Stomach smooth muscle (tissue), 2 donors: ENCODE measurements around the gene PYCR2.
"Not testable (repeated sequence)": the region's sequence is repeated elsewhere in the genome, so short reads cannot be mapped to it uniquely, and the experiment has no call there.

Experiments
- H3K27ac ChIP-seq: one replicate; pipeline ENCODE4 v1.7.0; 2013; ENCODE audit warnings: mild to moderate bottlenecking, low read length, inconsistent platforms
- H3K27me3 ChIP-seq, 2 donors: one replicate each; pipeline ENCODE4 v1.7.0; 2013; ENCODE audit warnings: low read length in 2 of 2; ENCODE audit not compliant: insufficient read depth in 2 of 2, control insufficient read depth in 1 of 2
- H3K36me3 ChIP-seq, 2 donors: one replicate each; pipeline ENCODE4 v1.7.0; 2013; ENCODE audit warnings: low read length in 2 of 2; ENCODE audit not compliant: control insufficient read depth in 2 of 2, insufficient read depth in 2 of 2
- H3K4me1 ChIP-seq: one replicate; pipeline ENCODE4 v1.7.0; 2013; ENCODE audit warnings: low read length; ENCODE audit not compliant: control insufficient read depth, insufficient read depth
- H3K4me3 ChIP-seq, 2 donors: one replicate each; pipeline ENCODE4 v1.7.0; 2013; ENCODE audit warnings: low read length in 2 of 2
- H3K9ac ChIP-seq, 2 donors: one replicate each; pipeline ENCODE4 v1.7.0; 2013; ENCODE audit warnings: low read length in 2 of 2, mild to moderate bottlenecking in 1 of 2
- H3K9me3 ChIP-seq, 2 donors: one replicate each; pipeline ENCODE4 v1.7.0; 2013; ENCODE audit warnings: low read length in 2 of 2; ENCODE audit not compliant: control insufficient read depth in 2 of 2
- donor health status: healthy.
- donor health status: Pancreatic carcinoma.

The PYCR2 gene

DNA sequence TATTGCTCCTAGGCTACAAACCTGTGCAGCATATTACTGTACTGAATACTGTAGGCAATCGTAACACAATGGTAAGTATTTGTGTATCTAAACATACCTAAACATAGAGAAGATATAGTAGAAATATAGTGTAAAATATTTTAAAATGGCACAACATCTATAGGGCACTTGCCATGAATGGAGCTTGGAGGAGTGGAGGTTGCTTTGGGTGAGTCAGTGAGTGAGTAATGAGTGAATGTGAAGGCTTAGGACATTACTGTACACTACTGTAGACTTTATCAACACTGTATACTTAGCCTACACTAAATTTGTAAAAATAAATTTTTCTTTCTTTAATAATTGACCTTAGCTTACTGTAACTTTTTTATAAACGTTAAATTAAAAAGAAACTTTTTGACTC is 9.0 kb upstream of the PYCR2 start:
- Histone ChIP-seq H3K27me3 (no peaks in the 10 kb centered on the region), H3K36me3 (no peaks in the 10 kb centered on the region), H3K4me1 (no peaks in the 10 kb centered on the region), H3K9ac (no peak overlapping the region), H3K4me3 (no peak overlapping the region), H3K9me3 (no peaks in the 10 kb centered on the region), H3K27ac (no peak overlapping the region)

DNA sequence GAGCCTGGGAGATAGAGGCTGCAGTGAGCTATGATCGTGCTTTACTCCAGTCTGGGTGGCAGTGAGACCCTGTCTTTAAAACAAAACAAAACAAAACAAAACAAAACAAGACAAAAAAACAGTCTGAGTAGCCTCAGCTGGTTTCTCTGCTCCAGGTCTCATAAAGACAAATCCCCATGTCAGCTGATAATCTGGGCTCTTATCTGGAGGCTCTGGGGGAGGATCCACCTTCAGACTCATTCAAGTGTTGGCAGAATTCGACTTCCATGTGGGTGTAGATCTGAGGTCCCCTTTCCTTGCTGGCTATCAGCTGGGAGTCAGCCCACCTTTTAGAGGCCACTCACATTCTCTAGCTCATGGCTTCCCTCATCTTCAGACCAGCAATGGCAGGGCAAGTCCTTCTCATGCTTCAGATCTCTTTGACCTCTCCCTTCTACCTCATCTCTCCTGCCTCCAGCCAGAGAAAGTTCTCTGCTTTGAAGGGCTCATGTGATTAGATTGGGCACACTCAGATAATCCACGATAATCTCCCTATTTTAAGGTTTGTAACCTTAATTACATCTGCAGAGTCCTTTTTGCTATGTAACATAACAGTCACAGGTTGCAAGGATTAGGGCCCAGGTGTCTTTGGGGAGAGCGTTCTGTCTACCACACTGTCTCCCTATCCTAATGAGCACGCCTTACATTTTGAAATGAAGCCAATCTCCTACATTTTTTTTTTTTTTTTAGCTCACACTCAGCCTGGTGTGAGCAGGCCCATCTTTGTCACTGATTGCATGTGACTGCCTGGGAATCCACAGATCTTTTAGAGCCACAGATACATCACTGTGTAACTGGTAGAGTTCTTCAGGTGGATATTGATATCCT is 7.5 kb upstream of the PYCR2 start:
- H3K36me3 ChIP-seq, result no peaks in the 10 kb centered on the region
- H3K27ac ChIP-seq, result no peak overlapping the region
- H3K4me1 ChIP-seq, result no peaks in the 10 kb centered on the region
- H3K4me3 ChIP-seq, result no peak overlapping the region
- no peaks in the 10 kb centered on the region for H3K27me3 ChIP-seq
- no peak overlapping the region for H3K9ac ChIP-seq
- no peaks in the 10 kb centered on the region for H3K9me3 ChIP-seq

- Histone ChIP-seq H3K27ac (no peak overlapping the region), H3K36me3 (no peaks in the 10 kb centered on the region), H3K4me3 (no peak overlapping the region), H3K9me3 (no peaks in the 10 kb centered on the region), H3K9ac (no peak overlapping the region), H3K4me1 (no peaks in the 10 kb centered on the region), H3K27me3 (no peaks in the 10 kb centered on the region)
Measured at GRCh38 chr1:225930566-225930965, 6.5 kb upstream of the PYCR2 start.

DNA sequence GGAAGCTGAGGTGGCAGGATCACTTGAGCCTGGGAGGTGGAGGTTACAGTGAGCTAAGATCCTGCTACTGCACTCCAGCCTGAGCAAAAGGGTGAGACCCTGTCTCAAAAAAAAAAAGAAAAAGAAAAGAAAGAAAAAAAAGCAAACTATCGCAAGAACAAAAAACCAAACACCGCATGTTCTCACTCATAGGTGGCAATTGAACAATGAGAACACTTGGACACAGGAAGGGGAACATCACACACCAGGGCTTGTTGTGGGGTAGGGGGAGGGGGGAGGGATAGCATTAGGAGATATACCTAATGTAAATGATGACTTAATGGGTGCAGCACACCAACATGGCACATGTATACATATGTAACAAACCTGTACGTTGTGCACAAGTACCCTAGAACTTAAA is 5.4 kb upstream of the PYCR2 start:
- not testable (repeated sequence) for H3K9ac ChIP-seq, H3K27ac ChIP-seq, H3K4me3 ChIP-seq, H3K9me3 ChIP-seq, H3K4me1 ChIP-seq, H3K27me3 ChIP-seq, H3K36me3 ChIP-seq

GRCh38 chr1:225928186-225929175 is 4.4 kb upstream of the PYCR2 start:
- Histone ChIP-seq H3K27me3 (no peaks in the 10 kb centered on the region), H3K4me3 (no peak overlapping the region), H3K4me1 (peaks cover 4% of the 10 kb centered on the region), H3K36me3 (no peaks in the 10 kb centered on the region), H3K27ac (no peak overlapping the region), H3K9ac (no peak overlapping the region), H3K9me3 (no peaks in the 10 kb centered on the region)

- H3K27ac ChIP-seq, result no peak overlapping the region
- peaks cover 20% of the 10 kb centered on the region for H3K4me1 ChIP-seq
- H3K36me3 ChIP-seq, result peaks cover 3 to 6% of the 10 kb centered on the region in 2 donors
- no peak overlapping the region for H3K9ac ChIP-seq
- no peak overlapping the region for H3K4me3 ChIP-seq
- no peaks in the 10 kb centered on the region for H3K27me3 ChIP-seq
- H3K9me3 ChIP-seq, result no peaks in the 10 kb centered on the region
Measured at GRCh38 chr1:225926551-225927113, 2.6 kb upstream of the PYCR2 start.

DNA sequence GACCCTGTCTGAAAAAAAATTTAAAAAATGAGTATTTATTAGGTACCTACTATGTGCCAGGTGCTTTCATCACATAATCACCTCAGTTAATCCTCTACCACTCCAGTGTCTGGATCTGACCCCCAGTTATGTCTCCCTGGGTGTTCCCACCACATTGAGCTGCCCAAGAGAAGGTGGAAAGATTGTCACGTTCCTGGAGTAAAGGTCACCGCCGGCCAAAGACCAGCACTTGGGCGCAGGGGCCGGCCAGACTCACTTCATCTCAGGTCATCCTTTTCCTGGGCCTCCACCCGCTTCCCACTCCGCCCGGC is 714 bp downstream of the PYCR2 start:
- H3K9ac ChIP-seq, result peak overlapping the region; percentile 93 to 99
- no peaks in the 10 kb centered on the region for H3K27me3 ChIP-seq
- H3K27ac ChIP-seq, result peak overlapping the region; percentile 88
- peaks cover 13 to 14% of the 10 kb centered on the region in 2 donors for H3K36me3 ChIP-seq
- H3K4me1 ChIP-seq, result peaks cover 30% of the 10 kb centered on the region
- H3K4me3 ChIP-seq, result peak overlapping the region; percentile 90 to 95
- H3K9me3 ChIP-seq, result no peaks in the 10 kb centered on the region

GRCh38 chr1:225921734-225922709 is 2.0 kb downstream of the PYCR2 start:
- Histone ChIP-seq H3K9ac (peak overlapping the region; percentile 13 to 99), H3K4me1 (peaks cover 30% of the 10 kb centered on the region), H3K27me3 (no peaks in the 10 kb centered on the region), H3K9me3 (no peaks in the 10 kb centered on the region), H3K36me3 (peaks cover 17% of the 10 kb centered on the region in 2 donors), H3K27ac (no peak overlapping the region), H3K4me3 (no peak overlapping the region)

- H3K9ac ChIP-seq, result no peak overlapping the region
Measured at GRCh38 chr1:225919906-225920305, 4.1 kb downstream of the PYCR2 start.

GRCh38 chr1:225918280-225918679 is 5.8 kb downstream of the PYCR2 start:
- Histone ChIP-seq H3K27me3 (no peaks in the 10 kb centered on the region), H3K27ac (no peak overlapping the region), H3K9ac (no peak overlapping the region), H3K4me3 (no peak overlapping the region), H3K4me1 (peaks cover 24% of the 10 kb centered on the region), H3K9me3 (no peaks in the 10 kb centered on the region), H3K36me3 (peaks cover 22 to 23% of the 10 kb centered on the region in 2 donors)

More at GRCh38 chr1:225919906-225920305, 4.1 kb downstream of the PYCR2 start:
- Histone ChIP-seq H3K4me1 (peaks cover 30% of the 10 kb centered on the region), H3K4me3 (peak overlapping the region in 1 of 2 donors; percentile 22), H3K9me3 (no peaks in the 10 kb centered on the region), H3K27me3 (no peaks in the 10 kb centered on the region), H3K36me3 (peaks cover 20 to 23% of the 10 kb centered on the region in 2 donors), H3K27ac (peak overlapping the region; percentile 37)
